OCI-LY1 (cell line): Measurements from ENCODE around the gene TOM1L2.

Source experiments
- H2AFZ ChIP-seq: fragments of 200-600 bp; sonication (generic), shearing (Covaris generic); 2 replicates; pipeline ENCODE4 v1.6.0; 2014; ENCODE audit warnings: antibody characterized with exemption, mild to moderate bottlenecking, low read length
- H3F3A ChIP-seq: fragments of 200-600 bp; sonication (generic), shearing (Covaris generic); 2 replicates; pipeline ENCODE4 v1.6.0; 2014; ENCODE audit warnings: mild to moderate bottlenecking, antibody characterized with exemption, low read length, moderate library complexity; ENCODE audit not compliant: insufficient read depth
- H3K27ac ChIP-seq: fragments of 200-600 bp; sonication (generic); 2 replicates; pipeline ENCODE4 v1.5.1; 2014; ENCODE audit warnings: low read length, mixed run types, mild to moderate bottlenecking, low read depth; ENCODE audit not compliant: poor library complexity, severe bottlenecking
- H3K27me3 ChIP-seq: fragments of 200-600 bp; sonication (generic); 2 replicates; pipeline ENCODE4 v1.6.0; 2014; ENCODE audit warnings: antibody characterized with exemption, mild to moderate bottlenecking, low read length, moderate library complexity; ENCODE audit not compliant: insufficient read depth
- H3K36me3 ChIP-seq: fragments of 200-600 bp; sonication (generic); 2 replicates; pipeline ENCODE4 v1.6.1; 2014; ENCODE audit warnings: mild to moderate bottlenecking, antibody characterized with exemption, low read length, moderate library complexity, mixed read lengths; ENCODE audit not compliant: insufficient read depth
- H3K4me1 ChIP-seq: fragments of 200-600 bp; sonication (generic); 2 replicates; pipeline ENCODE4 v1.5.1; 2014; ENCODE audit warnings: mild to moderate bottlenecking, low read length, moderate library complexity; ENCODE audit not compliant: insufficient read depth, severe bottlenecking
- H3K4me2 ChIP-seq: fragments of 200-600 bp; sonication (generic), shearing (Covaris generic); 2 replicates; pipeline ENCODE4 v1.6.1; 2014; ENCODE audit warnings: low read length
- H3K4me3 ChIP-seq: fragments of 200-600 bp; sonication (generic); 2 replicates; pipeline ENCODE4 v1.5.1; 2014; ENCODE audit warnings: low read length, low read depth, mild to moderate bottlenecking, mixed read lengths; ENCODE audit not compliant: poor library complexity, severe bottlenecking
- H3K79me2 ChIP-seq: fragments of 200-600 bp; shearing (Covaris generic); 2 replicates; pipeline ENCODE4 v1.6.1; 2016; ENCODE audit warnings: mixed run types, low read length, mixed read lengths; ENCODE audit not compliant: insufficient read depth
- H3K9ac ChIP-seq: fragments of 200-600 bp; sonication (generic), shearing (Covaris generic); 2 replicates; pipeline ENCODE4 v1.6.1; 2014; ENCODE audit warnings: mild to moderate bottlenecking, low read length, mixed read lengths
- H3K9me2 ChIP-seq: fragments of 200-600 bp; sonication (generic), shearing (Covaris generic); 2 replicates; pipeline ENCODE4 v1.6.1; 2014; ENCODE audit warnings: low read depth, mild to moderate bottlenecking, low read length, mixed read lengths
- H3K9me3 ChIP-seq: fragments of 200-600 bp; shearing (Covaris generic); 2 replicates; pipeline ENCODE4 v1.6.1; 2014; ENCODE audit warnings: low read length, mixed read lengths
- H4K20me1 ChIP-seq: fragments of 200-600 bp; sonication (generic), shearing (Covaris generic); 2 replicates; pipeline ENCODE4 v1.6.0; 2016; ENCODE audit warnings: mild to moderate bottlenecking, low read length; ENCODE audit not compliant: insufficient read depth
- EZH2 ChIP-seq: fragments of 200-600 bp; sonication (generic), shearing (Covaris generic); IDR thresholded peaks from 2 replicates; pipeline ENCODE4 v1.8.0; 2017; ENCODE audit warnings: borderline replicate concordance, mixed run types, mild to moderate bottlenecking, antibody characterized with exemption, low read length, moderate library complexity, mixed read lengths
- TF ChIP-seq, protein P1 (sequence below): fragments of 200-600 bp; sonication (generic), shearing (Covaris generic); IDR thresholded peaks from 2 replicates; pipeline ENCODE4 v1.5.1; 2017; ENCODE audit warnings: mild to moderate bottlenecking, antibody characterized with exemption, low read length, moderate library complexity, mixed read lengths

The TOM1L2 gene

DNA sequence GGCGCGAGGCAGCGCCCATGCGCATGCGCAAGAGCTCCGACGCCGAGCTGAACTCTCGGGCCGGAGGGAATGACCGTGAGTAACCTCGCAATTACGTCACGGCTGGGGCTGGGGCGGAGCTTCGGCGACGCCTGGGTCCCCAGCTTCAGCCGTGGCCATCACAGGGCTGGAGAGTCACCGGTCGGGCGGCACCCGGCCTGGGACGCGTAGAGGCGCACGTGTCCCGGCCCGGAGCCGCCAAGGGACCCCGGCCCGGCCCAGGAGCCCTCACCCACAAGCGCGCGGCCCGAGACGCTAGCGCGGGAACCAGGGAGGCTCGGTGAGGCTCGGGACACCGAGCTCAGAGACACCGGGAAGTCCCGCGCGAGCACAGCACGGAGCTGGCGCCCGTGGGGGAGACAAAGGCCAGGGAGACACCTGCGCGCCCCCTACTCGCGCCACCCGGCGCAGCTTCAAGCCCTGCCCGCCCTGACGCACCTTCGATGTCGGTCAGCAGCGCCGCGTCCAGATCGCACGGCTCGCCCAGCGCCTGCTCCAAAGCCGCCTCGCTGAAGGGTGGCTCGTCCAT is 135.9 kb downstream of the TOM1L2 start:
- H3K27me3 ChIP-seq: no peaks in the 10 kb centered on the region
- H3K4me3 ChIP-seq: peak overlapping the region; percentile 94
- no peaks in the 10 kb centered on the region for H3K9me2 ChIP-seq
- no peaks in the 10 kb centered on the region for H3K79me2 ChIP-seq
- 0 out of 2 replicates have a peak, but pooled peaks cover 2% of the 10 kb centered on the region for H3F3A ChIP-seq
- peak overlapping the region; percentile 97 for H3K4me2 ChIP-seq
- peak overlapping the region; percentile 92 for H3K27ac ChIP-seq
- no peak overlapping the region for H2AFZ ChIP-seq
- no peak for TF ChIP-seq EZH2
- peaks cover 13% of the 10 kb centered on the region for H3K36me3 ChIP-seq
- peaks cover 67% of the 10 kb centered on the region for H3K4me1 ChIP-seq
- no peaks in the 10 kb centered on the region for H3K9me3 ChIP-seq
- H4K20me1 ChIP-seq: no peaks in the 10 kb centered on the region
- H3K9ac ChIP-seq: peak overlapping the region; percentile 97

- no peaks in the 10 kb centered on the region for H3K79me2 ChIP-seq
- peaks cover 18% of the 10 kb centered on the region for H3K36me3 ChIP-seq
- no peaks in the 10 kb centered on the region for H3K27me3 ChIP-seq
- no peak overlapping the region for H2AFZ ChIP-seq
- no peak for TF ChIP-seq EZH2
- TF ChIP-seq, protein P1, sequence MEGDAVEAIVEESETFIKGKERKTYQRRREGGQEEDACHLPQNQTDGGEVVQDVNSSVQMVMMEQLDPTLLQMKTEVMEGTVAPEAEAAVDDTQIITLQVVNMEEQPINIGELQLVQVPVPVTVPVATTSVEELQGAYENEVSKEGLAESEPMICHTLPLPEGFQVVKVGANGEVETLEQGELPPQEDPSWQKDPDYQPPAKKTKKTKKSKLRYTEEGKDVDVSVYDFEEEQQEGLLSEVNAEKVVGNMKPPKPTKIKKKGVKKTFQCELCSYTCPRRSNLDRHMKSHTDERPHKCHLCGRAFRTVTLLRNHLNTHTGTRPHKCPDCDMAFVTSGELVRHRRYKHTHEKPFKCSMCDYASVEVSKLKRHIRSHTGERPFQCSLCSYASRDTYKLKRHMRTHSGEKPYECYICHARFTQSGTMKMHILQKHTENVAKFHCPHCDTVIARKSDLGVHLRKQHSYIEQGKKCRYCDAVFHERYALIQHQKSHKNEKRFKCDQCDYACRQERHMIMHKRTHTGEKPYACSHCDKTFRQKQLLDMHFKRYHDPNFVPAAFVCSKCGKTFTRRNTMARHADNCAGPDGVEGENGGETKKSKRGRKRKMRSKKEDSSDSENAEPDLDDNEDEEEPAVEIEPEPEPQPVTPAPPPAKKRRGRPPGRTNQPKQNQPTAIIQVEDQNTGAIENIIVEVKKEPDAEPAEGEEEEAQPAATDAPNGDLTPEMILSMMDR: no peak
- H3F3A ChIP-seq: 0 out of 2 replicates have a peak, but pooled peaks cover 2% of the 10 kb centered on the region
- peak overlapping the region; percentile 92 for H3K27ac ChIP-seq
- H3K9ac ChIP-seq: peak overlapping the region; percentile 97
- no peaks in the 10 kb centered on the region for H4K20me1 ChIP-seq
- H3K4me1 ChIP-seq: peaks cover 67% of the 10 kb centered on the region
- H3K9me3 ChIP-seq: no peaks in the 10 kb centered on the region
- H3K4me3 ChIP-seq: peak overlapping the region; percentile 94
- H3K4me2 ChIP-seq: peak overlapping the region; percentile 97
- no peaks in the 10 kb centered on the region for H3K9me2 ChIP-seq
Observed at GRCh38 chr17:17835415-17836249, 136.6 kb downstream of the TOM1L2 start.

DNA sequence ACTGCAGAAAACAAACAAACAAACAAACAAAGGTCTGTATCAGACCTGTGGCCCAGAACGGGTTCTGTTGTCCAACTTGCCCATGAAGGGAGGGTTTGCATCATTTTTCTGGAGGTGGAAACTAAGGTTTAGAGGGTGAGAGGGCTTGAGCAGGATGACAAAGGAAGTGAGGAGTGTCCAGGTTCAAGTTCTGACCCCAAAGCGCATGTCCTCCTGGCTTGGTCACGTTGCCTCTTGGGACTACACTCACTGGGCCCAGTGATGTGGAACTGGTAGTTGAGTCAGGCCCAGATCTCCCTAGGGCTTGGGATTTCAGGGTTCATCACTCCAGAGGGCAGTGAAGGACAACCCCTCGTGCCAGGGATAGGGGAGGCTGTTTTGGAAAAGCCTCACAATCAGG is 137.2 kb downstream of the TOM1L2 start:
- peak overlapping the region; percentile 94 for H3K4me3 ChIP-seq
- peak overlapping the region; percentile 97 for H3K4me2 ChIP-seq
- no peaks in the 10 kb centered on the region for H3K9me3 ChIP-seq
- no peaks in the 10 kb centered on the region for H4K20me1 ChIP-seq
- H2AFZ ChIP-seq: no peak overlapping the region
- no peaks in the 10 kb centered on the region for H3K27me3 ChIP-seq
- peaks cover 18% of the 10 kb centered on the region for H3K36me3 ChIP-seq
- 0 out of 2 replicates have a peak, but pooled peaks cover 2% of the 10 kb centered on the region for H3K79me2 ChIP-seq
- H3K27ac ChIP-seq: peak overlapping the region; percentile 92
- TF ChIP-seq, protein P1: no peak
- no peak for TF ChIP-seq EZH2
- peaks cover 66% of the 10 kb centered on the region for H3K4me1 ChIP-seq
- peak overlapping the region; percentile 97 for H3K9ac ChIP-seq
- H3F3A ChIP-seq: 0 out of 2 replicates have a peak, but pooled peaks cover 2% of the 10 kb centered on the region
- H3K9me2 ChIP-seq: no peaks in the 10 kb centered on the region
